ENCODE results near the gene GRPR.

The GRPR gene

DNA sequence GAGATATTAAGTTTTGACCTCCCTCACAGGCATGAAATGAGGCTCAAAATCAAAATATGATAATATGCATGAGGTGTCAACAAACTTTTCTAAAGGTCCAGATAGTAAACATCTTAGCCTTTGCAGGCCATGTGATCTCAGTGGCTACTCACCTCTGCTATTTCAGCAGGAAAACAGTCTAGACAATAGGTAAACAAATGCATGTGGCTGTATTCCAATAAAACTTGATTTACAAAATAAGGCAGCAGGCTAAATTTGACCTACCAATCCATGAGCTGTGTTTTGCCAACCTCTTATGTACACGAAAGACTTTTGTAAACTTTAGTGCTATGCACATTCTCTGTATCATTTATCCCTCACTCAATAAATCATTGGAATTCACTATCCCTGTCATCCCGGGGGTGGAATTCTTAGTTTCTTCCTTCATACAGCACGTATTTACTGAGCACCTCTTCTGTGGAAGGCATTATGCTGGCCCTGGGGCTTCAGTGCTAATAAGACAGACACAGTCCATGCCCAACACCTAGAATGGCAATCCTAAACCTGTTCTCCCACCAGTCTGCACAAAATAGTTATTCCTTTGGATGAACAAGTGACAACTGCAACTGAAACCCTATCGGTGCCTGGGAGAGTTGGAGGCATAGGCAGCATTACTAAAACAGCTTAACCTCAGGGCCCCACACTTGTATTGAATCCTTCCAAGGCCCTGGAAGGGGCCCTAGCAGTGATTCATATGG lies 63.8 kb downstream of the GRPR start:
- no peak overlapping the region for H3K27ac ChIP-seq (ENCODE audit: low read length, poor library complexity, severe bottlenecking)
- no peak overlapping the region for H2BK12ac ChIP-seq (ENCODE audit: low read length in 2 of 2)
- H3K4me1 ChIP-seq (ENCODE audit: control insufficient read depth, insufficient read depth, low read depth, low read length), result no peaks in the 10 kb centered on the region
- H3K4me2 ChIP-seq (ENCODE audit: low read length, poor library complexity, severe bottlenecking), result no peak overlapping the region
- peaks cover 0 to 3% of the 10 kb centered on the region in 2 experiments for H3K27me3 ChIP-seq (ENCODE audit: control insufficient read depth in 1 of 2, insufficient read depth in 1 of 2, low read length in 2 of 2)
- no peak overlapping the region for H2AFZ ChIP-seq (ENCODE audit: low read depth, low read length)
- H3K14ac ChIP-seq (ENCODE audit: low read length in 2 of 2), result no peak overlapping the region
- H3K9me3 ChIP-seq (ENCODE audit: control insufficient read depth, low read length), result no peaks in the 10 kb centered on the region
- no peak overlapping the region for H3K23ac ChIP-seq (ENCODE audit: low read length in 2 of 2)
- H3K4me3 ChIP-seq (ENCODE audit: insufficient read depth in 1 of 2, low read depth in 1 of 2, low read length in 2 of 2), result no peak overlapping the region
- H3K36me3 ChIP-seq (ENCODE audit: control insufficient read depth in 1 of 2, insufficient read depth in 2 of 2, low read depth in 1 of 2, low read length in 2 of 2), result no peaks in the 10 kb centered on the region
- no peak overlapping the region for H2BK5ac ChIP-seq (ENCODE audit: low read depth, low read length, poor library complexity, severe bottlenecking)
- no peak overlapping the region for H3K9ac ChIP-seq (ENCODE audit: low read length)
- H4K8ac ChIP-seq (ENCODE audit: low read length), result no peak overlapping the region
- no peaks in the 10 kb centered on the region for H3K79me1 ChIP-seq (replicated peaks; ENCODE audit: low read length, poor library complexity, severe bottlenecking)
- no peak overlapping the region for H3K4ac ChIP-seq (ENCODE audit: low read depth in 1 of 2, low read length in 2 of 2)
- DNase-seq, result peak; percentile 12
- H3K18ac ChIP-seq (ENCODE audit: low read depth in 1 of 2, low read length in 2 of 2), result no peak overlapping the region
- H4K91ac ChIP-seq (ENCODE audit: low read length), result no peak overlapping the region
- H2AK5ac ChIP-seq (ENCODE audit: low read length, severe bottlenecking), result no peak overlapping the region
- no peak overlapping the region for H2BK15ac ChIP-seq (ENCODE audit: low read depth, poor library complexity, severe bottlenecking)
- WGBS, result 29% methylated on average over 4 of the region's 4 CpGs
- H2BK120ac ChIP-seq (ENCODE audit: low read depth, low read length), result no peak overlapping the region

- no CpG with 5 or more reads among the region's 1 CpG for WGBS
- Histone ChIP-seq H3K4ac (ENCODE audit: low read depth in 1 of 2, low read length in 2 of 2) (no peak overlapping the region), H3K36me3 (ENCODE audit: control insufficient read depth in 1 of 2, insufficient read depth in 2 of 2, low read depth in 1 of 2, low read length in 2 of 2) (no peaks in the 10 kb centered on the region), H3K23ac (ENCODE audit: low read length in 2 of 2) (no peak overlapping the region), H2BK120ac (ENCODE audit: low read depth, low read length) (no peak overlapping the region), H3K27ac (ENCODE audit: low read length, poor library complexity, severe bottlenecking) (no peak overlapping the region), H3K4me2 (ENCODE audit: low read length, poor library complexity, severe bottlenecking) (no peak overlapping the region), H2BK5ac (ENCODE audit: low read depth, low read length, poor library complexity, severe bottlenecking) (no peak overlapping the region), H3K14ac (ENCODE audit: low read length in 2 of 2) (no peak overlapping the region), H4K8ac (ENCODE audit: low read length) (no peak overlapping the region), H2BK15ac (ENCODE audit: low read depth, poor library complexity, severe bottlenecking) (no peak overlapping the region), H4K91ac (ENCODE audit: low read length) (no peak overlapping the region), H3K9me3 (ENCODE audit: control insufficient read depth, low read length) (no peaks in the 10 kb centered on the region), H2AK5ac (ENCODE audit: low read length, severe bottlenecking) (no peak overlapping the region), H2BK12ac (ENCODE audit: low read length in 2 of 2) (no peak overlapping the region), H3K79me1 (replicated peaks; ENCODE audit: low read length, poor library complexity, severe bottlenecking) (no peaks in the 10 kb centered on the region), H3K27me3 (ENCODE audit: control insufficient read depth in 1 of 2, insufficient read depth in 1 of 2, low read length in 2 of 2) (peaks cover 0 to 3% of the 10 kb centered on the region in 2 experiments), H2AFZ (ENCODE audit: low read depth, low read length) (no peak overlapping the region), H3K4me3 (ENCODE audit: insufficient read depth in 1 of 2, low read depth in 1 of 2, low read length in 2 of 2) (no peak overlapping the region), H3K9ac (ENCODE audit: low read length) (no peak overlapping the region), H3K18ac (ENCODE audit: low read depth in 1 of 2, low read length in 2 of 2) (no peak overlapping the region), H3K4me1 (ENCODE audit: control insufficient read depth, insufficient read depth, low read depth, low read length) (no peaks in the 10 kb centered on the region)
- no peak for DNase-seq
Measured at GRCh38 chrX:16188687-16189086, 65.3 kb downstream of the GRPR start.

DNA sequence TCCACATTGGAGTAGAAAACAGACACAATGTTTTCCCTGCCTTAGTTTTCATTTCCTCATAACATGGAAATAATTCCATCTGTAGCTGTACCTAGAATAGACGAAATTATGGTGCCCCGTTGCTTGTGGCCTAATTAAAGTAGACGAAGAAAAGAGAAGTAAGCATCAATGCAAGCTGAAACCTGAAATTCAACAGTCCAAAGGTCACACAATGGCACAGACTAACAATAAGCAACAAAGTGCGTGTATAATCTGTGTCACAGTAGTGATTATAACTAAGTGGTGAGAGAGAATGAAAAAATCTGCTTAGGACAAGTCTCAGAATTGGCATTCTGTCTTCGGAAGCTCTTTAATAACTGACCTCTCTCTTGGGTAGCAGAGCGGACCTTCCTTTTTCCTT lies 68.2 kb downstream of the GRPR start:
- H2BK15ac ChIP-seq (ENCODE audit: low read depth, poor library complexity, severe bottlenecking), result no peak overlapping the region
- 98% methylated on average over 5 of the region's 6 CpGs for WGBS
- no peak overlapping the region for H3K9ac ChIP-seq (ENCODE audit: low read length)
- H3K27me3 ChIP-seq (ENCODE audit: control insufficient read depth in 1 of 2, insufficient read depth in 1 of 2, low read length in 2 of 2), result peaks cover 0 to 3% of the 10 kb centered on the region in 2 experiments
- no peak overlapping the region for H2BK5ac ChIP-seq (ENCODE audit: low read depth, low read length, poor library complexity, severe bottlenecking)
- no peak overlapping the region for H2BK12ac ChIP-seq (ENCODE audit: low read length in 2 of 2)
- H2BK120ac ChIP-seq (ENCODE audit: low read depth, low read length), result no peak overlapping the region
- H4K8ac ChIP-seq (ENCODE audit: low read length), result no peak overlapping the region
- no peak for DNase-seq
- H3K4me2 ChIP-seq (ENCODE audit: low read length, poor library complexity, severe bottlenecking), result no peak overlapping the region
- no peak overlapping the region for H2AFZ ChIP-seq (ENCODE audit: low read depth, low read length)
- no peak overlapping the region for H4K91ac ChIP-seq (ENCODE audit: low read length)
- no peaks in the 10 kb centered on the region for H3K4me1 ChIP-seq (ENCODE audit: control insufficient read depth, insufficient read depth, low read depth, low read length)
- H3K36me3 ChIP-seq (ENCODE audit: control insufficient read depth in 1 of 2, insufficient read depth in 2 of 2, low read depth in 1 of 2, low read length in 2 of 2), result no peaks in the 10 kb centered on the region
- H2AK5ac ChIP-seq (ENCODE audit: low read length, severe bottlenecking), result no peak overlapping the region
- H3K4me3 ChIP-seq (ENCODE audit: insufficient read depth in 1 of 2, low read depth in 1 of 2, low read length in 2 of 2), result no peak overlapping the region
- no peak overlapping the region for H3K14ac ChIP-seq (ENCODE audit: low read length in 2 of 2)
- H3K23ac ChIP-seq (ENCODE audit: low read length in 2 of 2), result no peak overlapping the region
- H3K27ac ChIP-seq (ENCODE audit: low read length, poor library complexity, severe bottlenecking), result no peak overlapping the region
- no peaks in the 10 kb centered on the region for H3K79me1 ChIP-seq (replicated peaks; ENCODE audit: low read length, poor library complexity, severe bottlenecking)
- H3K4ac ChIP-seq (ENCODE audit: low read depth in 1 of 2, low read length in 2 of 2), result no peak overlapping the region
- H3K9me3 ChIP-seq (ENCODE audit: control insufficient read depth, low read length), result no peaks in the 10 kb centered on the region
- no peak overlapping the region for H3K18ac ChIP-seq (ENCODE audit: low read depth in 1 of 2, low read length in 2 of 2)

DNA sequence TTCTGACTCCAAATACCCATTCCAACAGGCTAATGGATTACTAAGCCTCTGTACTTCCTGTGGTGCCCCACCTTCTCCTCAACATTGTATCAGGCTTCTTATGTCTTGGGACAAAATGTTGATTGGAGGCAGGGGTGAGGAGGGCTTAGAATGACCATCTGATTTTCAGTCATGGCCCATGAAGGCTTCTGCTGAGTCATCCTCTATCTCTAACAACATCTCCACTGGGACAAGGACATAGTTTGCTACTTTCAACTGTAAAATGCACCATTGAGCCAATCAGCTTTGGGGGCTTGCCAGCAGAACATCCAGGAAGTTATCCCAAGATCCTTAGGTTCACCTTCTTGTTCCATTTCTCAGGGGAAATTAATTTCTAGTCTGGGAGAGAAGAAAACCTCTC lies 73.5 kb downstream of the GRPR start:
- no peak overlapping the region for H3K4me2 ChIP-seq (ENCODE audit: low read length, poor library complexity, severe bottlenecking)
- H3K18ac ChIP-seq (ENCODE audit: low read depth in 1 of 2, low read length in 2 of 2), result no peak overlapping the region
- H3K14ac ChIP-seq (ENCODE audit: low read length in 2 of 2), result no peak overlapping the region
- no peak overlapping the region for H4K8ac ChIP-seq (ENCODE audit: low read length)
- H2BK120ac ChIP-seq (ENCODE audit: low read depth, low read length), result no peak overlapping the region
- H3K79me1 ChIP-seq (replicated peaks; ENCODE audit: low read length, poor library complexity, severe bottlenecking), result no peaks in the 10 kb centered on the region
- no peak overlapping the region for H3K4ac ChIP-seq (ENCODE audit: low read depth in 1 of 2, low read length in 2 of 2)
- no peak overlapping the region for H2BK15ac ChIP-seq (ENCODE audit: low read depth, poor library complexity, severe bottlenecking)
- H4K91ac ChIP-seq (ENCODE audit: low read length), result no peak overlapping the region
- H3K4me3 ChIP-seq (ENCODE audit: insufficient read depth in 1 of 2, low read depth in 1 of 2, low read length in 2 of 2), result no peak overlapping the region
- no peak overlapping the region for H2BK12ac ChIP-seq (ENCODE audit: low read length in 2 of 2)
- H3K9me3 ChIP-seq (ENCODE audit: control insufficient read depth, low read length), result no peaks in the 10 kb centered on the region
- no peak for DNase-seq
- no peak overlapping the region for H3K27ac ChIP-seq (ENCODE audit: low read length, poor library complexity, severe bottlenecking)
- no peak overlapping the region for H3K9ac ChIP-seq (ENCODE audit: low read length)
- H2AFZ ChIP-seq (ENCODE audit: low read depth, low read length), result no peak overlapping the region
- H2AK5ac ChIP-seq (ENCODE audit: low read length, severe bottlenecking), result no peak overlapping the region
- H2BK5ac ChIP-seq (ENCODE audit: low read depth, low read length, poor library complexity, severe bottlenecking), result no peak overlapping the region
- H3K27me3 ChIP-seq (ENCODE audit: control insufficient read depth in 1 of 2, insufficient read depth in 1 of 2, low read length in 2 of 2), result peaks cover 0 to 3% of the 10 kb centered on the region in 2 experiments
- H3K36me3 ChIP-seq (ENCODE audit: control insufficient read depth in 1 of 2, insufficient read depth in 2 of 2, low read depth in 1 of 2, low read length in 2 of 2), result no peaks in the 10 kb centered on the region
- H3K23ac ChIP-seq (ENCODE audit: low read length in 2 of 2), result no peak overlapping the region
- H3K4me1 ChIP-seq (ENCODE audit: control insufficient read depth, insufficient read depth, low read depth, low read length), result no peaks in the 10 kb centered on the region
